HL-60 (cell line): ENCODE measurements around the gene ARMC9.

ENCODE experiments used
- CTCF ChIP-seq: IDR thresholded peaks from one replicate; pipeline ENCODE4 v1.5.1; 2011; ENCODE audit warnings: low read length, control low read depth, inconsistent platforms; ENCODE audit not compliant: insufficient read depth
- POLR2AphosphoS5 ChIP-seq: IDR thresholded peaks from 2 replicates; pipeline ENCODE4 v1.6.1; 2012; ENCODE audit warnings: low read depth

- TF ChIP-seq CTCF (no peak), POLR2AphosphoS5 (no peak)
Measured at GRCh38 chr2:231185050-231185725, 13.2 kb upstream of the ARMC9 start.
